GM19452 (cell line): Measurements from ENCODE around the gene AQP11.

ENCODE experiments used
- ATAC-seq: cut with Tn5 transposase; IDR thresholded peaks from one replicate; pipeline ENCODE4 v1.9.1; 2021; ENCODE audit not compliant: unreplicated experiment

AQP11 gene

DNA sequence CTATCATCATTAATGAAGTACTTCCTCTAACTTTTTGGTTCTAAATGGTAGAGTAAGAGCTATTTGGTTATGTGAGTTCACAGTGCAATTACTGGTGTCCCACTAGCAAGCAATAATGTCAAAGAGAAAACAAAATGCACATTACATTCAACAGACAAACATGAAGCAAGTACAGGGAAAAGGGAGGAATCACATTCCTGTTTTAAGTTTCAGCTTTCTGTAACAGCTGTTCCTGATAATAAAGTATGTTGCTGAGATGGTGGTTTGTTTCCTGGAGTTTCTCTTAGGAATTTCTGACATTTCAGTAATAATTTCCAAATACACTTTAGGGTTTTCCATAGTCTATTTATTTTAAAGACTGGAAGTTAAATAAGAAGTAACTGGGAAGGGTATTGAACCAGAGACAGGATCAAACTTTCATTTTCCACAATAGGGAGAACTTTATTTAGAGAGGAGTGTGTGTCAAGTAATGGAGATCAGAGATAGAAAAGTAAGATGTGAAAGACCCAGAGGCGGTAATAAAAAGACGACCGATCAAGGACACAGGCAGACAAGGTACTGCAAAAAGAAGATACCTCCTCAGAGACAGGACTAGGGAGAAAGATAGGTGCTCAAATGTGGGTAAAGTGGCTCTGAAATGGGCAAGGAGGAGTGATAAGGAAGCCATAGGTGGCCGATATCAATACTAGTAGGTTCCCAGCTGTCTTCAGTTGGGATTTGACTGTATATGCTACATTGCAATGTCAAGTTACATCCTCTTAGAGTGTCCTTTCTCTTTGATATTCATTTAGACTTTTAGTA is 68.7 kb downstream of the AQP11 start:
- ATAC-seq, result no peak
